Hepatocyte (in vitro differentiated cells): ENCODE results near the gene UBE2E2. TPM values are rescaled to one million over a fixed set of nuclear protein-coding genes. Genes with fewer than 3 reads are reported as not detected.

ENCODE experiments used
- DNase-seq: peaks from one replicate; pipeline ENCODE4 v3.0.0-alpha.2; 2016; ENCODE audit warnings: low spot score
- H2AFZ ChIP-seq: fragments of 200-600 bp; sonication (generic); 2 replicates; pipeline ENCODE4 v1.6.0; 2016; ENCODE audit warnings: antibody characterized with exemption, mild to moderate bottlenecking
- H3K27ac ChIP-seq: fragments of 200-600 bp; sonication (generic); 2 replicates; pipeline ENCODE4 v1.5.1; 2016; ENCODE audit warnings: mild to moderate bottlenecking
- H3K27me3 ChIP-seq: fragments of 200-600 bp; sonication (generic); 2 replicates; pipeline ENCODE4 v1.6.1; 2016
- H3K36me3 ChIP-seq: fragments of 200-600 bp; sonication (generic); replicated peaks from 2 replicates; pipeline ENCODE4 v1.5.1; 2016; ENCODE audit warnings: low read depth; ENCODE audit not compliant: insufficient read depth
- H3K4me1 ChIP-seq: fragments of 200-600 bp; sonication (generic); 2 replicates; pipeline ENCODE4 v1.5.1; 2016; ENCODE audit warnings: mild to moderate bottlenecking, moderate library complexity; ENCODE audit not compliant: insufficient read depth
- H3K4me2 ChIP-seq: fragments of 200-600 bp; sonication (generic); 2 replicates; pipeline ENCODE4 v1.6.0; 2016
- H3K4me3 ChIP-seq: fragments of 200-600 bp; sonication (generic); 2 replicates; pipeline ENCODE4 v1.5.1; 2016; ENCODE audit warnings: mild to moderate bottlenecking
- H3K79me2 ChIP-seq: fragments of 200-600 bp; sonication (generic); 2 replicates; pipeline ENCODE4 v1.6.0; 2017; ENCODE audit warnings: mild to moderate bottlenecking
- H3K9me2 ChIP-seq: fragments of 200-600 bp; sonication (generic); replicated peaks from 2 replicates; pipeline ENCODE4 v1.6.0; 2017; ENCODE audit warnings: mild to moderate bottlenecking; ENCODE audit not compliant: insufficient read depth
- H3K9me3 ChIP-seq: fragments of 200-600 bp; sonication (generic); 2 replicates; pipeline ENCODE4 v1.5.1; 2016; ENCODE audit warnings: low read depth, mild to moderate bottlenecking
- H4K20me1 ChIP-seq: fragments of 200-600 bp; sonication (generic); 2 replicates; pipeline ENCODE4 v1.6.0; 2016; ENCODE audit warnings: mild to moderate bottlenecking; ENCODE audit not compliant: insufficient read depth, poor library complexity, severe bottlenecking
- CTCF ChIP-seq: fragments of 200-600 bp; sonication (generic); IDR thresholded peaks from 2 replicates; pipeline ENCODE4 v1.5.1; 2016; ENCODE audit warnings: antibody characterized with exemption, mild to moderate bottlenecking; ENCODE audit not compliant: poor library complexity
- EZH2 ChIP-seq: fragments of 200-600 bp; sonication (generic); IDR thresholded peaks from 2 replicates; pipeline ENCODE4 v1.6.1; 2016; ENCODE audit warnings: antibody characterized with exemption, mild to moderate bottlenecking, borderline replicate concordance
- EZH2phosphoT487 ChIP-seq: fragments of 200-600 bp; sonication (generic); IDR thresholded peaks from one replicate; pipeline ENCODE4 v1.6.1; 2018; ENCODE audit warnings: antibody characterized with exemption, mild to moderate bottlenecking, low read depth, moderate library complexity; ENCODE audit not compliant: unreplicated experiment, severe bottlenecking
- WGBS: methylation state at CpG from one replicate; pipeline ENCODE4 v1.1.6; 2016; ENCODE audit warnings: low lambda C conversion rate; ENCODE audit errors: missing lambda C conversion rate; 5-methylcytosine and 5-hydroxymethylcytosine counted together
- polyA plus RNA-seq: library from polyadenylated mRNA; unstranded; fragments of >200 nt; fragmentation: Nextera tagmentation; extraction: Ambion mirVana; gene quantifications from 2 replicates; pipeline ENCODE4 v1.2.1, GENCODE V29; 2016
- total RNA-seq: library from RNA; depleted of rRNA; stranded (reverse); fragments of >200 nt; gene quantifications from 2 replicates; pipeline ENCODE4 v1.2.3, GENCODE V29; 2014

Gene UBE2E2
- total and polyA plus RNA-seq, 2 experiments from 2014 or later, result 51.1 to 90.6 TPM

DNA sequence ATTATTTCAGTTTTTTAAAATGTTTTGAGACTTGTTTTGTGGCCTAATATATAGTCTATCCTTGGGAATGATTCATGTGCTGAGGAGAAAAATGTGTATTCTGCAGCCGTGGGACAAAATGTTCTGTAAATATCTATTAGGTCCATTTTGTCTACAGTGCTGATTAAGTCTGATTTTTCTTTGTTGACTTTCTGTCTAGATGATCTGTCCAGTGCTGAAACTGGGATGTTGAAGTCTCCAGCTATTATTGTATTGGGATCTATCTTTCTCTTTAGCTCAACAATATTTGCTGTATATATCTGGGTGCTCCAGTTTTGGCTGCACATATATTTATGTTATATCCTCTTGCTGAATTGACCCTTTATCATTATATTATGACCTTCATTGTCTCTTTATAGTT is 85.2 kb downstream of the UBE2E2 start:
- H3K79me2 ChIP-seq, result peaks cover 61% of the 10 kb centered on the region
- DNase-seq, result peak; percentile 8
- peaks cover 5% of the 10 kb centered on the region for H3K9me2 ChIP-seq
- H3K36me3 ChIP-seq, result no peaks in the 10 kb centered on the region
- no peak overlapping the region for H3K27ac ChIP-seq
- no peaks in the 10 kb centered on the region for H3K27me3 ChIP-seq
- TF ChIP-seq EZH2phosphoT487, result no peak
- TF ChIP-seq EZH2, result no peak
- no peak for TF ChIP-seq CTCF
- peaks cover 10% of the 10 kb centered on the region for H3K9me3 ChIP-seq
- H3K4me2 ChIP-seq, result no peak overlapping the region
- H3K4me3 ChIP-seq, result no peak overlapping the region
- no peaks in the 10 kb centered on the region for H4K20me1 ChIP-seq
- H3K4me1 ChIP-seq, result no peaks in the 10 kb centered on the region
- WGBS, result 57% methylated on average over 1 of the region's 1 CpG
- H2AFZ ChIP-seq, result no peak overlapping the region

DNA sequence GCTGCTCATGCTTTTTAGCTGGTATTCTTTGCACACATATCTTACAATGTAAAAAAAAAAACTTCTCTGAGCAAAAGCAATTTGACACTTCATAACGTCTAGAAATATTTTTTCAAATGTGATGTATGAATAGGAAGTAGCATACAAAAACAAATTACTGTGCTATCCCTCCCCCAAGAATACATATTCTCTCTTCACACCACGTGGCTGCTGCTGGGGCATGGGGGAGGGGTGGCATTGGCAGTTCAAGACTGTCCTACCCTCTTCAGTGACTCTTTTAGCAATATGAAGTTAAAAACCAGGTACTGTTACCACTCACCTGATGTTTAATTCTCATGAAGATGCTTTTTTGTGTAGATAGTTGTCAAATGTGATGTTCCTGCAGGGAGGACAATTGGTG is 85.6 kb downstream of the UBE2E2 start:
- Histone ChIP-seq H3K4me1 (no peaks in the 10 kb centered on the region), H3K36me3 (no peaks in the 10 kb centered on the region), H3K79me2 (peaks cover 60% of the 10 kb centered on the region), H3K4me3 (no peak overlapping the region), H3K27ac (no peak overlapping the region), H3K27me3 (no peaks in the 10 kb centered on the region), H3K9me2 (peaks cover 5% of the 10 kb centered on the region), H4K20me1 (no peaks in the 10 kb centered on the region), H2AFZ (no peak overlapping the region), H3K4me2 (no peak overlapping the region), H3K9me3 (peaks cover 10% of the 10 kb centered on the region)
- TF ChIP-seq CTCF (no peak), EZH2phosphoT487 (no peak), EZH2 (no peak)
- WGBS, result 56% methylated on average over 2 of the region's 2 CpGs
- DNase-seq, result no peak

- Histone ChIP-seq H3K9me2 (no peaks in the 10 kb centered on the region), H3K9me3 (no peaks in the 10 kb centered on the region), H2AFZ (no peak overlapping the region), H4K20me1 (no peaks in the 10 kb centered on the region), H3K79me2 (peaks cover 43% of the 10 kb centered on the region), H3K4me2 (no peak overlapping the region), H3K4me1 (no peaks in the 10 kb centered on the region), H3K36me3 (no peaks in the 10 kb centered on the region), H3K4me3 (no peak overlapping the region), H3K27me3 (no peaks in the 10 kb centered on the region), H3K27ac (no peak overlapping the region)
- no peak for DNase-seq
- no peak for TF ChIP-seq EZH2
- no peak for TF ChIP-seq EZH2phosphoT487
- TF ChIP-seq CTCF, result no peak
- 96% methylated on average over 1 of the region's 1 CpG for WGBS
Measured at GRCh38 chr3:23292432-23292831, 89.3 kb downstream of the UBE2E2 start.
